ENCODE results near the gene FAM149B1. TPM values are rescaled to one million over a fixed set of nuclear protein-coding genes. Genes with fewer than 3 reads are reported as not detected.

The FAM149B1 gene
- total RNA-seq, 1 donor = 28.5 TPM

DNA sequence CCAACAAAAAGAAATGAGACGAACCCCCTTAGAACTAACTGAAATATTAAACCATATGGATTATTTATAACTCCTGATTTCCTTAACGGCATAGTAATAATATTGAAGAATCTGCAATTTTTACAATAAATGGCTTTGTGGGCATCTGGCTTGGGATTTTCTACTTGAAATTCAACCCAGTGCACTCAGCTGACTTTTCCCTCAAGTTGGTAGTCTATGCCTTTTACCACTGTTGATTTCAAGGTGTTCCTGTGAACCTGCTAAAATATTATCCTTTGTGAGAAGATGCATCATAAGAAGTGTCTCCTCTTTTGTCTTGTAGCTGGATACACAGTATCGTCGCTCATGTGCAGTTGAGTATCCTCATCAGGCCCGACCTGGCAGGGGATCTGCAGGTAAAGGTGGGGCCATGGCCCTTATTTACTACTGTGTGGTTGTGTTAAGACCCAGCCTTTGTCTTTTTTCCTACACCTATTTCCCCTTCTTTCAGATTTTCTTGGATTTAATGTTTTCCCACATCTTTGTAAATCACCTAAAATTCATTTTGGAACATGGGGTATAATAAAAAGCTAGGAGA lies 71.2 kb downstream of the FAM149B1 start:
- no peak overlapping the region for H3K4me3 ChIP-seq (ENCODE audit: low read depth, low read length)
- DNase-seq (ENCODE audit: low read depth) = no peak
- TF ChIP-seq CTCF (IDR thresholded peaks at IDR 0.05; ENCODE audit: insufficient read depth, low read depth, low read length) = no peak

DNA sequence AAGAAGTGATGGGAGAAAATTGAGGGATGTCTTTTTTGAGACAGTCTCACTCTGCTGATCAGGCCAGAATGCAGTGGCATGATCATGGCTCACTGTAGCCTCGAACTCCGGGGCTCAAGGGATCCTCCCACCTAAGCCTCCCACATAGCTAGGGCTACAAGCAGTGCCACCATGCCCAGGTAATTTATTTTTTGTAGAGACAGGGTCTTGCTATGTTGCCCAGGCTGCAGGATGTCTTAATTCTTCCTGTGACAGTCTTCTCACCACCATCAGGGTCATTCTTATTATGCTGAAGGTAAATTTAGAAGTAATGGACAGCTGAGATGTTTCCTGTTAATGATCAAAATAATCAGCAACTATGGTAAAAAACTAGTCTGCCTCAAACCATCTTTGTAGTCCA lies 72.0 kb downstream of the FAM149B1 start:
- H3K4me3 ChIP-seq (ENCODE audit: low read depth, low read length) = no peak overlapping the region
- DNase-seq (ENCODE audit: low read depth) = no peak

GRCh38 chr10:73244866-73245477 lies 77.1 kb downstream of the FAM149B1 start:
- peak; percentile 44 for DNase-seq (ENCODE audit: low read depth)
- peak overlapping the region; percentile 84 for H3K4me3 ChIP-seq (ENCODE audit: low read depth, low read length)
- TF ChIP-seq CTCF (IDR thresholded peaks at IDR 0.05; ENCODE audit: insufficient read depth, low read depth, low read length) = no peak

More for the DNA sequence above, 72.0 kb downstream of the FAM149B1 start:
- TF ChIP-seq CTCF (IDR thresholded peaks at IDR 0.05; ENCODE audit: insufficient read depth, low read depth, low read length) = no peak

DNA sequence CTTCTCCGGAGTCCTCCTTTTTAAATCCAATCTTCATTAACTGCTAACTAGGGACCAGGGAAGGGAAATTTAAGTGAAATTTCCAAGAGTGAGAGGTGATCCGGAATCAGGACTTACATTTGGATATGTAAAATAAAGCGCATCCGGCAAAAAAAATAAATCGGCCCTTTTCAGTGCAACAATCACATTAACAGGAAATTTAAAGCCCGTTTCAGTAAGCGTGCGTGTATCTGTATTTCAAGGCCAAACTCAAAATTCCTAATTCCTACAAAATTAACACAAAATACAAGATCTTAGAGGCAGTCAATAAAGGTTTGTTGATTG lies 78.4 kb downstream of the FAM149B1 start:
- TF ChIP-seq CTCF (IDR thresholded peaks at IDR 0.05; ENCODE audit: insufficient read depth, low read depth, low read length) = no peak
- peak; percentile 18 for DNase-seq (ENCODE audit: low read depth)
- peak overlapping the region; percentile 84 for H3K4me3 ChIP-seq (ENCODE audit: low read depth, low read length)

GRCh38 chr10:73246646-73247508 lies 79.0 kb downstream of the FAM149B1 start, which contains the start of gene DNAJC9:
DNAJC9 (minus strand) TSS chr10:73247255; CDS start chr10:73247189, 66 bp downstream.
- no peak for TF ChIP-seq CTCF (IDR thresholded peaks at IDR 0.05; ENCODE audit: insufficient read depth, low read depth, low read length)
- H3K4me3 ChIP-seq (ENCODE audit: low read depth, low read length) = peak within 1 kb of the TSS; percentile 84
- DNase-seq (ENCODE audit: low read depth) = peak; percentile 94

- DNase-seq (ENCODE audit: low read depth) = peak; percentile 10
- TF ChIP-seq CTCF (IDR thresholded peaks at IDR 0.05; ENCODE audit: insufficient read depth, low read depth, low read length) = no peak
- peak overlapping the region; percentile 84 for H3K4me3 ChIP-seq (ENCODE audit: low read depth, low read length)
These were observed 79.8 kb downstream of the FAM149B1 start for GRCh38 chr10:73247509-73248258.
